Activated T-cell treated with anti-CD3 and anti-CD28 coated beads, Interleukin-2, amount 50 U/mL, for 24 hours (primary cell): ENCODE data around the gene ADAMTS9.

Experiments
- DNase-seq: peaks from one replicate; pipeline ENCODE4 v3.0.0-alpha.2; 2020
- H3K27ac Mint-ChIP-seq: 2 replicates; pipeline ENCODE4 v1.8.0; 2020; ENCODE audit warnings: mild to moderate bottlenecking, mixed read lengths
- H3K27me3 Mint-ChIP-seq: 2 replicates; pipeline ENCODE4 v1.8.0; 2020; ENCODE audit warnings: mixed read lengths
- H3K36me3 Mint-ChIP-seq: 2 replicates; pipeline ENCODE4 v1.8.0; 2020; ENCODE audit warnings: low read depth, mixed read lengths
- H3K4me1 Mint-ChIP-seq: 2 replicates; pipeline ENCODE4 v1.8.0; 2020; ENCODE audit warnings: low read depth, mixed read lengths
- H3K4me3 Mint-ChIP-seq: 2 replicates; pipeline ENCODE4 v1.8.0; 2020; ENCODE audit warnings: mild to moderate bottlenecking, moderate library complexity, mixed read lengths
- H3K9me3 Mint-ChIP-seq: 2 replicates; pipeline ENCODE4 v1.8.0; 2020; ENCODE audit warnings: mixed read lengths

The ADAMTS9 gene

DNA sequence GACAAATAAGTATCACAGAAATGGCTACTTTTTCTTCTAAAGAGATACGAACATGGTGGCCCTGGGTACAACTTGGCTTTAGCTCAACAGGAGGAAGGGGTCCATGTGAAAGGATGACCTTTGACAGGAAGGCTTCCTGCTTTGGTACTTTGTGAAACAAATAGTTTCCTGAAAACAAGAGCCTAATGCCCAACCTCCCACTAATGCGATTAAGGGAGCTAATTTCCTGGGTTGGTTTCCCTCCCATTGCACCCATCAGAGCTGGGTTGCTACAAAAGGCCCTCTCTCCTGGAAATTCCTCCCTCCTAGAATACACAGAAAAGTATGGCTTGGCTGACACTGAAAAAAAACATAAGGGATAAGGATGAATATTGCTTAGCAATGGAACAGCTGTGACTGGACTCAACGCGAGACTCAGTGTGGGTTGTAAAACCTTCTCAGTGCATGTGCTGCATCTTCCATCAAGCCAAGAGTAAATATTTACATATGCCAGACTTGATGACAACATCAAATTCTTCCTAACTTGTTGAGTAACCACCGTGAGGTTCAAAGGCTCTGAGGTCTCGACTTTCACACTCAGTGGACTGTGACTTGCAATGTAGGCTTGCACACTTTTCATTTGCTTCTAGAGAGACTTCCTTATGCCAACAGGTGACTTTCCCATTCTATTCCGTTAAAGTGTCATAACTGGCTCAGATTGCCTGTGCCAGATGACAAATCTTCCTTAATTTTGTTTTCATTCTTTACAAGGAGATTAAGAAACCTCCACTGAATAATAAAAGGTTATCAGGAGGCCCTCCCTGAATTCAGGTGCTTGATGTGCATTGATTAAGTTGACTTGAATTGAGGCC lies 60.1 kb downstream of the ADAMTS9 start:
- Mint-ChIP-seq H3K4me3 (no peak overlapping the region), H3K36me3 (no peaks in the 10 kb centered on the region), H3K27me3 (no peaks in the 10 kb centered on the region), H3K27ac (no peak overlapping the region), H3K4me1 (no peaks in the 10 kb centered on the region), H3K9me3 (peaks cover 3% of the 10 kb centered on the region)
- DNase-seq, result no peak

DNA sequence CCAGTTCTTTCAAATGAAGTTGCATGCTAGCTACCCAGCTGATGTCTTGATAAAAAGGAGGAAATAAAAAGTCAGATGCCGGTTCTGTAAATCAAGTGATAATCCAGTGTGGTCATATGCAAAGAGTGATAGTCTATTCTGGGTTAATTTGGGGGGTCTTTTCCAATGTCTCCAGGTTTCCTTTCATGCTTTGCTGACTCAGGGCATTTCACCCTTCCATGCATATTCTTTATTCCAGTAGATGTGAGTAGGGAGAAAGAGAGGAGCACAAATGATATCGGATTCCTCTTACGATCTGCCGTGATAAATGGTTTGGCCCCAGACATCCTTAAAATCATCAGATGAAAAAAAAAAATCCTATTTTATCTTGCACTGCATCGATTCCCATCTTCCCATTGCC lies 60.8 kb downstream of the ADAMTS9 start:
- Mint-ChIP-seq H3K4me3 (no peak overlapping the region), H3K36me3 (no peaks in the 10 kb centered on the region), H3K27ac (no peak overlapping the region), H3K4me1 (no peaks in the 10 kb centered on the region), H3K27me3 (no peaks in the 10 kb centered on the region), H3K9me3 (peaks cover 3% of the 10 kb centered on the region)
- DNase-seq, result no peak

DNA sequence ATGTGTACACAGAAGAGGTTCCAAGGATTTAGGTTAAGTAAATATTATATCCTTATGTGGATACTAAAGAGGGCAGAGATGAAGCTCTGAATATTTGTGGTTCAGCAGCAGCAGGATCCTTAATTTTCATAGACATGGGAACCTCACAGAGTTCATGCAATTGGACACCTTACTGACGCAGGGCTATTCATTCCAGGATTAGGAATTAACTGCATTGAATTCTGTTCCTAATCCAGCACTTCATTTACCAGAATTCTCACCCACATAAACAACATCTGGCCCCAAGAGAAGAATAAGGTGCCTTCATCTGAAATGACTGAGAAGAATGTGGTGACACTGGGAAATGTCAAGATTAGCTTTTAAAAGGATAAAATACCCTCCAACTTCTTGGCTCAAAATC lies 62.4 kb downstream of the ADAMTS9 start:
- no peaks in the 10 kb centered on the region for H3K4me1 Mint-ChIP-seq
- H3K27me3 Mint-ChIP-seq, result no peaks in the 10 kb centered on the region
- no peaks in the 10 kb centered on the region for H3K36me3 Mint-ChIP-seq
- no peak overlapping the region for H3K27ac Mint-ChIP-seq
- H3K9me3 Mint-ChIP-seq, result peaks cover 5% of the 10 kb centered on the region
- no peak for DNase-seq
- no peak overlapping the region for H3K4me3 Mint-ChIP-seq

DNA sequence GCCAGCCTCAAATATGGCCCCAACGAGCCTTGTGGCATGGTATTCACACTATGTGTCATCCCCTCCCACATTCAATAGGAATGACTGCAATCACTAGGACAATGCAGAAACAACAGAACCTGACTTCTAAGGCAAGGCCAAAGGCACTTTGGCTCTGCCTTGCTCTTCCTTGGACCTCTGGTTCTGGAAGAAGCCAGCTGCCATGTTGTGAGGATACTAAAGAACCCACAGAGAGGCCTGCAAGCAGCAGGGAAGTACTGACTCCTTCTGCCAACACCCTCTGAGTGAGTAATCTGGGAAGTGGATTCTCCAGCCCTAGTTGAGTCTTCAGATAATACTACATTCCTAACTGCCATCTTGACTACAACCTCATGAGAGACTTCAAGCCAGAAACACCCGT lies 64.7 kb downstream of the ADAMTS9 start:
- Mint-ChIP-seq H3K36me3 (no peaks in the 10 kb centered on the region), H3K27ac (no peak overlapping the region), H3K27me3 (no peaks in the 10 kb centered on the region), H3K4me1 (no peaks in the 10 kb centered on the region), H3K4me3 (no peak overlapping the region), H3K9me3 (peaks cover 7% of the 10 kb centered on the region)
- DNase-seq, result no peak

DNA sequence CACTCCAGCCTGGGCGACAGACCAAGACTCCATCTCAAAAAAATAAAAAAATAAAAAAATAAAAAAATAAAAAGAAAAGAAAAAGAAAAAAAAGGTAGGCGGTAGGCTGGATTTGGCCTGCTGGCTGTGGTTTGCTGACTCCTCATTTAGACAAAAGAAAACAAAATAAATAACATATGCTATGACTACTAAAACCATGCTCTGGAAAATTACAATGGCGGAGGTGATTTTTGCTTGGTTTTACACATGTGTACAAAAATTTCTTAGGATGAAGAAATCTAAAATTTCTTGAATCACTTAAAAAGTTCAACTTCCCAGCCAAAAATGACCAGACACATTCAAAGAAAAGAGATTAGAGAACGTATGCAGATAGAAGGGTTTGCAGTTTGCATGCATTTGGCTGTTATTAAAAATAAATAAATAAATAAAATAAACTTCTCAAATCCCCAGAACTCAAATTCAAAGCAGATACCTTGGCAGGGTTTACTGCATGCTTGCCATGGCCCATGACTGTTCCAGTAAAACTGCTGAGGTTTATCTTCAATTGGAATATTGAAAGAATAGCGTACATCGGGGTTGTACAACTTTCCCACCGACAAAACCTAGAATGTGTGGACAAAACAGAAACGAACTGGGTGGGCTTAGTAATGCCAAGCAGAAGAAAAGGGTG lies 65.9 kb downstream of the ADAMTS9 start:
- H3K4me3 Mint-ChIP-seq, result no peak overlapping the region
- no peaks in the 10 kb centered on the region for H3K36me3 Mint-ChIP-seq
- peaks cover 7% of the 10 kb centered on the region for H3K9me3 Mint-ChIP-seq
- no peak overlapping the region for H3K27ac Mint-ChIP-seq
- H3K27me3 Mint-ChIP-seq, result no peaks in the 10 kb centered on the region
- no peak for DNase-seq
- H3K4me1 Mint-ChIP-seq, result no peaks in the 10 kb centered on the region

DNA sequence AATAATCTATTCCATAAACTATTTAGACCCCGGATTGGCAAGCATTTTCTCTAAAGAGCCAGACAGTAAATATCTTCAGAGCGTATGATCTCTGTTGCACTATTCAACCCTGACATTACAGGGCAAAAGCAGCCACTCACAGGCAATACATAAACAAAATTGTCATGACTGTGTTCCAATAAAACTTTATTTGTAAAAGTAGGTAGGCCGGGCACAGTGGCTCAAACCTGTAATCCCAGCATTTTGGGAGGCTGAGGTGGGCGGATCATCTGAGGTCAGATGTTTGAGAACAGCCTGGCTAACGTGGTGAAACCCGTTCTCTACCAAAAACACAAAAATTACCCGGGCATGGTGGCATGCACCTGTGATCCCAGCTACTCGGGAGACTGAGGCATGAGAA lies 66.5 kb downstream of the ADAMTS9 start:
- no peak overlapping the region for H3K4me3 Mint-ChIP-seq
- H3K27ac Mint-ChIP-seq, result no peak overlapping the region
- DNase-seq, result no peak
- no peaks in the 10 kb centered on the region for H3K27me3 Mint-ChIP-seq
- H3K36me3 Mint-ChIP-seq, result no peaks in the 10 kb centered on the region
- peaks cover 7% of the 10 kb centered on the region for H3K9me3 Mint-ChIP-seq
- no peaks in the 10 kb centered on the region for H3K4me1 Mint-ChIP-seq

DNA sequence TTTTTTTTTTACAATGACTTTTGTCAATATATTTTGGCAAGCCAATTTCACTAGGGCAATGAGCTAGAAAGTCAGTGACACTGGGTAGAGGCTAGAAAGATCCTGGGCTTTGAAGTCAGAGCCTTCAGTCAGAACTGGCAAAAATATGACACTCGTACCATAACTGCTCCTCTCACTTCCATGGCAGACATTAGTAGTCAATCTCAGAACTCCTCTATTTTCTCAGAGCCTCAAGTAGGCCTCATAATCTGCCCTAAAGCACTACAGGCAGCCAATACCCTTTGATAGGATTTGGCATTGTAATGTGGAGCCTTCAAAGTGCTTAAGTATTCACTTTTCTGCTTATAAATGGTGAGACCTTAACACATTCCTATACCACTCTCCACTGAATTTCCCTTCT lies 67.8 kb downstream of the ADAMTS9 start:
- H3K4me1 Mint-ChIP-seq, result no peaks in the 10 kb centered on the region
- no peak overlapping the region for H3K27ac Mint-ChIP-seq
- no peaks in the 10 kb centered on the region for H3K36me3 Mint-ChIP-seq
- H3K9me3 Mint-ChIP-seq, result peaks cover 7% of the 10 kb centered on the region
- no peak overlapping the region for H3K4me3 Mint-ChIP-seq
- no peaks in the 10 kb centered on the region for H3K27me3 Mint-ChIP-seq
- no peak for DNase-seq

DNA sequence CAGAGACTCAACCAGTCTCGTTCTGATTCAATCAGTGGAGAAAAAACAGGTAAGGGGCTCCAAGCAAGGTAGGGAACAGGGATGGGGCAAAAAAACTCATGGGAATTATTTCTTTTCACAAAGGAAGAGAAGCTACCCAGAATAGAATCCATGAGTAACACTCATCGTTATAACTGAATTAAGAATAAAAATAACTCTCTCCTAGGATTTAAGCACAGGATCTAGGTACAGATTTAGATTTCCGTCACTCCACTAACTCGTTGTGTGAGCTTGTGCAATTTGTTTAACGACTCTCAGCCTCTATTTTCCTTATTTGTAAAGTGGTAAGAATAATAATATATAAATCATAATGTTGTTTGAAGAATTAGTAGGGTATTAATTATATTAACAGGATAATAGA lies 68.6 kb downstream of the ADAMTS9 start:
- no peaks in the 10 kb centered on the region for H3K27me3 Mint-ChIP-seq
- H3K27ac Mint-ChIP-seq, result no peak overlapping the region
- H3K9me3 Mint-ChIP-seq, result peaks cover 7% of the 10 kb centered on the region
- H3K4me1 Mint-ChIP-seq, result no peaks in the 10 kb centered on the region
- DNase-seq, result no peak
- H3K36me3 Mint-ChIP-seq, result no peaks in the 10 kb centered on the region
- no peak overlapping the region for H3K4me3 Mint-ChIP-seq

DNA sequence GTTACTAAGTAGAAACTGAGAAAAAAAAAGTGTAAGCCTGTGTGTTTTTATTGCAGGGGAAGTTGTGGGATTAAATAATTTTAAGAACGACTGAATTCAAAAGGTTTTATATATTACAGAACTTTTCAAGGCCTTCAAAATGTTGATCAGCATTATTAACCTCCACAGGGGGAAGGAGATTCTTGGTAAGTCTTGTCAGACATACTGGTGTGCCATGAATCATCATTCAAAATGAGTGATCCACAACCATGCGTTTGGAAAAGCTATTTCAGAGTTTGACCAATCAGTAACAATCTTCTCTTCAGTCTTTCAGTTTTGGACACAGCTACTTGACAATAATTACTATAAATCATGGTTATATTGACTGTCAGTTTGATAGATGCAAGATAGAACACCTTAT lies 70.2 kb downstream of the ADAMTS9 start:
- peaks cover 5% of the 10 kb centered on the region for H3K9me3 Mint-ChIP-seq
- no peaks in the 10 kb centered on the region for H3K4me1 Mint-ChIP-seq
- no peak overlapping the region for H3K27ac Mint-ChIP-seq
- no peaks in the 10 kb centered on the region for H3K36me3 Mint-ChIP-seq
- no peak overlapping the region for H3K4me3 Mint-ChIP-seq
- H3K27me3 Mint-ChIP-seq, result no peaks in the 10 kb centered on the region
- DNase-seq, result no peak

DNA sequence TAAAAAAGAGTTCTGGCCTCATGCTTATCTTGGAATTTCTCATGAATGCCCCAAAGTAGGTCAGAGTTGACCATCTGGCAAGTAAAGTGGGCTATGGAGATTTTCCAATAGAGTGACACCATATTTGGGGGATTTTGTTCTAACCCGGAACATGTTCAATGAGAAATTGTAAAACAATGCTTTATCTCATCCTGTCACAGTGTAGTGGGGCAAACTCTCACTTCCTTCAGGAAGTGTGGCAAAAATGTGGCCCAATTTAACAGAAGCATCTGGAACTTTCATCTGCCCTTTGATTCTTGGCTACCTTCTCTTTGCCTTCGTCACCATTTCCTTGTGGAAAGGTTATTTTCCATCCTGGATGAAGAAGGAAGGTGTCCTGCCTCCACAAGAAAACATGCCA lies 70.8 kb downstream of the ADAMTS9 start:
- Mint-ChIP-seq H3K9me3 (peaks cover 5% of the 10 kb centered on the region), H3K36me3 (no peaks in the 10 kb centered on the region), H3K4me1 (no peaks in the 10 kb centered on the region), H3K27me3 (no peaks in the 10 kb centered on the region), H3K27ac (no peak overlapping the region), H3K4me3 (no peak overlapping the region)
- DNase-seq, result no peak

DNA sequence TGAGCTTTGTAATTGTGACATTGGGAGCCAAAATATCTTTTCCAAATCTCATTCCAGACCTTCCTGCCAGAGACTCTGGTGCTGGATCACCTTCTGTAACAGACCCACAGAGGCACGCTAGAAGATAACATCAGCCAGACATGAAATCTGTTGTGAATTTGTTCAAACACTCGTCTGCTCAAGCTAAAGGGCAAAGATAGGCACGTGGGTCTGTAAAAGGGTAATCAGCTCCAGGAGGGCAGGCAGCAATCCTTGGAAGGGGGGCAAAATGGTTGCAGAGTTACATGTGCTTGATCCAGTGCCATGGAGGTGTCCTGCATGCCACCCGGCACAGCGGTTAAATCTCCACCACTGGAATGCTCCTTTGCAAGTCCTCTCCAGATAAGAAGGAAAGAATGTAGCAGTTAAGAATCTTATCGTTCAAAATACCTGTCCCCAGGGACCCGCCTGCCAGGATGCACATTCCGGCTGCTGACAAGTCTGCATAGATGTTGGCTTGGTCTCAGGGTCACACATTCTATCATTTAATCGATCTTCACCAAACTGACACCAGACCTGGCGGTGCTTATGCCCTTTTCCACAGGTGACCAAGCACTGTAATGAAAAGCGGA lies 74.8 kb downstream of the ADAMTS9 start:
- no peaks in the 10 kb centered on the region for H3K4me1 Mint-ChIP-seq
- H3K4me3 Mint-ChIP-seq, result no peak overlapping the region
- no peak for DNase-seq
- H3K36me3 Mint-ChIP-seq, result no peaks in the 10 kb centered on the region
- H3K9me3 Mint-ChIP-seq, result no peaks in the 10 kb centered on the region
- no peaks in the 10 kb centered on the region for H3K27me3 Mint-ChIP-seq
- no peak overlapping the region for H3K27ac Mint-ChIP-seq

DNA sequence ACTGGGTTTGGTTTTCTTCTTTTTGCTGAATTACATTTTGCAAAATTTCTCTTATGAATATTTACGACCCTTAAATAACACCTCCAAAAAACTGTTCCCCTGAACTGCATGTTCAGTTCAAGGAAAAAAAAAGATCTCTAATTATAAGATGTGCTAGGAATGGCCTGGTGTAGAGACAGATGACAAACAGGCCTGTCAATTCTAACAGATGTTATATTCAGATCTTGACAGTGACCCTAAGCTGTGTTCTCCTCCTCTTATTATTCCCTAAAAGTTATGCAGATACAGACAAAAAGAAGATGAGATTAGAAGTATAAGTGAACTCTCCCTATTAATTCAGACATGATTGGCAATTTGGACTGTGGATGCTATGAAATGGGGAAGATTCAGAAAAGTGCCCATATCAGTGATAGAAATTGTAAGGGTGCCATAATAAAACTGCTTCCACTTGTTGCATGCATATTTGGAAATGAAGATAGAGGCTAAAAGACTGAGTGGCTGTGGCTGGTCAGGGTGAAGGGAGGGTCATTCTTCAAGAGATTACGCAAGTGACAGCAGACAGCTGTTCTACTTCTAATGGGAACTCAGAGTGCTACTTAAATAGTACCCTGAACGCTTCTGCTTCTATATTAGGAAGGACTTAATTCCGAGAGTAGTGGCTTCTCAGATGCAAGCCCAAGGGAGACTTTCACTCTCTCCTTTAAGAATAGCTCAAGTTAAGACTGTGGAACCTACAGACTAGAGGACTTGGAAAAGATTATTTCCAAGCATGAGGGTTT lies 75.5 kb downstream of the ADAMTS9 start:
- Mint-ChIP-seq H3K27ac (no peak overlapping the region), H3K4me3 (no peak overlapping the region), H3K4me1 (no peaks in the 10 kb centered on the region)

DNA sequence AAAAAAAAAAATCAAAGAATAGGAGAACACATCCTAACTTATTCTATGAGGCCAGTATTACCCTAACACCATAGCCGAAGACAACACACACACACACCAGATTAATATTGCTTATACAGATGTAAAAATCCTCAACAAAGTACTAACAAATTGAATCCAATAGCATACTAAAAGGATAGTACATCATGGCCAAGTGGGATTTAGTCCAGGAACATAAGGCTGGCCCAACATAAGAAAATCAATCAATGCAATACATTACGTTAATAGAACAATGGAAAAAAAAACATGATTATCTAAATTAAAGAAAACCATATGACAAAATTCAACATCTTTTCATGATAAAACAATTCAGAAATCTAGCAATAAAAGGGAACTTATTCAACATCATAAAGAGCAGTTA lies 79.1 kb downstream of the ADAMTS9 start:
- Mint-ChIP-seq H3K4me3 (no peak overlapping the region), H3K4me1 (no peaks in the 10 kb centered on the region), H3K9me3 (no peaks in the 10 kb centered on the region), H3K27me3 (no peaks in the 10 kb centered on the region), H3K27ac (no peak overlapping the region), H3K36me3 (no peaks in the 10 kb centered on the region)
- no peak for DNase-seq

More for the DNA sequence above, 75.5 kb downstream of the ADAMTS9 start:
- Mint-ChIP-seq H3K27me3 (no peaks in the 10 kb centered on the region), H3K9me3 (no peaks in the 10 kb centered on the region), H3K36me3 (no peaks in the 10 kb centered on the region)
- no peak for DNase-seq

DNA sequence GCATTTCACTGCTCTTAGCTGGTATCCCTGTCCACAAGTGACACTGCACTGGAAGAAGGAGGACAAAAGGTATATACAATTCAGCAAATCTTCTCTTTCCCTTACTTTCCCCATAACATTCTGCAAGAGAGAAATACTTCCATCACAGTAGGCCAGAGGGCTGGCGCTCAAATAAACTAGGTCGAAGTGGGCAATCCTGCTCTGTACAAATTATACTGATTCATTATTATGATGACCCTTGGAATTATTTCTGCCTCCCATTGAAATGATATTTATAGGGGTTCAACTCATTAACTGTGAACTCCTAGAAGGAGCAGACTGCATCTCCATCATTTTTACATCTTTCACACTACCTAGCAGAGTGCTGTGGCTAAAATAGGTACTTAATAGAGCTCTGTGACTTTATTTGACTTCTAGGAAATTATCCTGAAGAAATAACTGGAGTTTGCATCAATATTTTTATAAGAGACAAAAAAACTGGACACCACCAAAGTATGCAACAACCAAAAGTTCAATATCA lies 80.7 kb downstream of the ADAMTS9 start:
- no peaks in the 10 kb centered on the region for H3K36me3 Mint-ChIP-seq
- no peaks in the 10 kb centered on the region for H3K27me3 Mint-ChIP-seq
- H3K27ac Mint-ChIP-seq, result no peak overlapping the region
- no peak for DNase-seq
- H3K9me3 Mint-ChIP-seq, result no peaks in the 10 kb centered on the region
- no peak overlapping the region for H3K4me3 Mint-ChIP-seq
- no peaks in the 10 kb centered on the region for H3K4me1 Mint-ChIP-seq
